ENCODE measurements around the gene PRLHR.
"Not testable (repeated sequence)": the region's sequence is repeated elsewhere in the genome, so short reads cannot be mapped to it uniquely, and the experiment has no call there.

The PRLHR gene

GRCh38 chr10:118595598-118596425 lies at the start of gene PRLHR:
TSS of gene PRLHR (minus strand) at chr10:118595648. CDS start at chr10:118595244, 404 bp downstream.
- DNase-seq = peak in 1 of 2 donors; percentile 18

DNA sequence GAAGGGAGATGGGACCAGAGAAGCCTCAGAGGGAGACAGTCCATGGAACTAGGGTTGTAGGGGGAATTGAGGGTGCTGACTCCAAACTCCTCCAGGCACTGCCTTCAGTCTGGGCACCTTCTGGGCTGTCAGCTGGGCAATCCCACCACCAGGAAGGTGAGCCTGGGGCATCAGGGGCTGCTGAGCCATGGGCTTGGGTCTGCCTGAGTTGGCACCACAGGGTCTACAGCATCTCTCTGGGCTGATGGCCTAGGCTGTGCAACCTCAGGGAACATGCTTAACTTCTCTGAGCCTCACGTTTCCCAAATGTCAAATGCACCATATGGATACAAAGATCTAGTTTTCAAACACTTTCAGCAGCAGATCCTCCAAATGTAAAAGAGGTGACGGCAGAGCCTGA lies 46.8 kb upstream of the PRLHR start:
- no peak for DNase-seq

DNA sequence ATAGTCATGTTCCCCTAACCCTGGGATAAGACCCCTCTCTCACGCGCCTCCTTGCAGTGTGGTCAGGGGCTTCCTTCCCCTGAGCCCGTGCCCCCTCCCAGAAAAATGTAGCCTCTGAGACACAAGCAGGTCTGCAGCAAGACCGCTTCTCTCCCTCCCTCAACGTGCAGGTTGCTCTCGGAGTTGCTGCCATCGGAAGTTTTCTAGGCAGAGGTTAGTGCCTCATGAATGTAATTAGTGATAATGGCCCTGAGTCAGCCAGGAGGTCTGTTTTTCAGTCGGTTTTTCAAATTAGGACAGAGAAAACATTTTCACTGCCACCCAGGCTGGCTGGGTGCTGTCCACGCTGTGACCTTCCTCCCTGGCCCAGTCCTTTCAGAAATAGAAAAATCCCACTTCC lies 43.2 kb upstream of the PRLHR start:
- DNase-seq = no peak

- DNase-seq = no peak
These were observed 40.4 kb upstream of the PRLHR start for GRCh38 chr10:118635674-118636402.

- DNase-seq = no peak
These were observed 38.3 kb upstream of the PRLHR start for GRCh38 chr10:118633786-118634185.

DNA sequence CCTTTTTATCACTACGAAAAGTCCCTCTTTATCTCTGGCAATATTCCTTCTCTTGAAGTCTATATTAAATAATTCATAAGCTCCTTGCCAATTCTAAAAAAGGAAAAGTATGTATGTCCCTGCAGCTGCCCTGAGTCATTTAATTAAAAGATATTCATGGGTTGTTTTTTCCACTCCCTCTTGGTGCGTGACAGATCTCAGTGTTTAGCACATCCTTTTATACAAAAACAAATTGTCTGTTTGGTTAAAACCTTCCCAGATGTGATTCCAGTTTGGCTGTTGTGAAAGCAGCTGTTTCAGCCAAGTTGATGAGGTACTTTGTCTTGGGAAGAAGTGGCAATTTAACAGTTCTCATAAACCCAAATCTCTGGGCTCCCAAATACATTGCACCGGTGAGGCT lies 33.8 kb upstream of the PRLHR start:
- DNase-seq = no peak

- DNase-seq = no peak
These were observed 32.9 kb upstream of the PRLHR start for GRCh38 chr10:118628397-118628796.

GRCh38 chr10:118626953-118627352 lies 31.5 kb upstream of the PRLHR start:
- DNase-seq = no peak

DNA sequence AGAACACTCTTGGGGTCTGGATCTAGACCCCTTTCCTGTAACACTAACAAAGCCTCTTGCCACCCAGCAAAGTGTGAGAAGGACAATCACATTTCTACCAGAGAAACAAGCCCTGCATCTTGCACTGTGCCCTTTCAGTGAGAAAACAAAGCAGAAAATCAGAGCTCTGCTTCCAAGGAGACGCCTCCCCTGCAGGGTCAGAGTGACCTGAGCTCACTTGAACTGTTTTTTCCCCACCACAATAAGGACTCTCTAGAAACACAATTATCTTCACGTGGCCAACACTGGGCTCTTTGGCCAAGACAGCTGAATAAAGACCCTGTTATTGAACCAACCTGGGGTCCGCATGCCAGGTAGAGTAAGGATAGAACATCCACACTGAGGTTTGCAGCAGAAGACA lies 30.1 kb upstream of the PRLHR start:
- DNase-seq = no peak

- no peak for DNase-seq
These were observed 29.3 kb upstream of the PRLHR start for GRCh38 chr10:118624747-118625146.

DNA sequence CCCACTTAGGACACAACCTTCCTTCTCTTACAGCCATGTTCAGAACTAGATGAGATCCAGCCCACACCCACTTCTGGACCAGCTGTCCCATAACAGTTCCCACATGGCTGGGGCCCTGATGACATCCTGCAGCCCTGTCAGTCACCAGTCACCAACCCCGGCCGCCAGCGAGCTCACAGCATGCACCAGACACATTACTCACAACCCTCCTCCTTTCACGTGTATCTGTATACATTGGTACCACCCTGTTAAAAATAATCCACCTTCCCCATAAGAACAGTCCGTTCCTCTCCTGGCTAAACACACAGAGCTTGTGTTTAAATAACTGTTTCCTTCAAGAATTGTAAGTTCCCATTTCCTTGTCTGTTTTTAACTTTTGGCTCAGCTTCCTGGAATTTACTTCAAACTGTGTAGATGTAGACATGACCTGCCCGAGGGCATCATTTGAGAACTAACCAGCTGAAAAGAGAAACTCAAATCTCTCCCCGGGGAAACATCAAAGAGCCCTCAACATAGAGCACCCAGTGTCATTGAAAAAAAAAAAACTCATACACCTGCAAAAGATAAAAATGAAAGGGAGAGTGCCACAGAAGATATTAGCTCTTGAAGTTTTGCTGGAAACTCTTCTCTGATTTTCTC lies 26.0 kb upstream of the PRLHR start:
- peak; percentile 26 to 27 for DNase-seq

DNA sequence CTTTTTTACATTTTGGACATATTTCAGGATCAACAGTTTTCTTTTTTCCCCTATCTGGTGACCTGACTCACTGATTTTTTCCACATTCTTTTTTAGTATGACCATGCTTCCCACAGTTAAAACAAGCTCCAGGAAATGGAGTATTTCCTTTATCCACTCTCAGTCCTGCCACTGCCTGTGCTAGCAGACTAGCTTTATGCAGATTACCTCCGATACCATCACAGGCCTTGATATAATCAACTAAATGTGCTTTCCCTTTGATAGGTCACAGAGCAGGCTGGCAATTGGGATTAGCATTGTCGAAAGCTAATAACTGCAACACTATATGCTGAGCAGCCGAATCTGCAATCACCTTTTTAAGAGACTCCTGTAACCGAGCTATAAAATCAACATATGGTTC lies 18.4 kb upstream of the PRLHR start:
- DNase-seq = not testable (repeated sequence)

GRCh38 chr10:118610577-118610976 lies 15.1 kb upstream of the PRLHR start:
- no peak for DNase-seq

DNA sequence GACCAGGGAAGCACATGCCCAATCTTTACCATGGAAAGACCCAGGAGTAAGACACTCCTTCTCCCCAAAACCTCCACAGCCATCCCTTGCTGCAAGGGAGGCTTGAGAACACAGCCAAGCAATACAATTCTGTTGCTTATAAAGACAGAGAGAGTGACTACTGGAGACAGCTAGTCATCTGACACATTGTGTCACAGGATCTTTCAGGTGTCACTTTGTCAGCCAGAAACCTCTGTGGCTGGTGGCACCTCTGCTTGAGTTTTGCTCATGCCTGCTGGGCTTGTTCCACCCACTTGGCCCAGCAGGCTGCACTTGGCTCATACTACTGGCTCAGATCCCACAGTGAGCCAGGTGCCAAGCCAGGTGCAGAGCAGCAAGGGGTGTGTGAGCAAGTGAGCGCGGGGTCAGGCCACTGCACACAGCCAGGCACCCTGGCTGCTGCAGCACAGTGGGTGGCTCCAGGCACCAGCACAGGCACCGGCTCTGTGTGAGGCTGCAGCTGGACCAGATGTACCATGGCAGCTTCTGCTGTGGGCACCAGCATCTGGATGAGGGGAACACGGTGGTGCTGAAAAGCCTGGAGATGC lies 12.4 kb upstream of the PRLHR start:
- DNase-seq = no peak

GRCh38 chr10:118605694-118606093 lies 10.2 kb upstream of the PRLHR start:
- DNase-seq = no peak

GRCh38 chr10:118596426-118597124 lies 1.1 kb upstream of the PRLHR start:
- DNase-seq = no peak

DNA sequence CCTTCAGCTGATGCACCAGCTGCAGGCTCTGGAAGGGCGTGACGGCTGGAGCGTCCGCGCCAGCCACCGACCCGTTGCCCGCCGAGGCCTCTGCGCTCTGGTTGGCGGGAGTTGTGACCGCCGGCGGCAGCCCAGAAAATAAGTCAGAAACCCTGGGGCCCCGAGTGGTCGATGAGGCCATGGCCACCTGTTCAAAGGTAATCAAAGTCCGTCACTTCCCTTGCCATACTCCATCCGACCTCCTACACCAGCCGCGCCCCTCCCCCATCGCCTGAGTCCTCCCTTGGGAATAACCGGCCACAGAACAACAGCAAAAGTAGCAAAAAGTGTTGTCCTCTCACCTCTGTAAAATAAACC lies 406 bp downstream of the PRLHR start:
- no peak for DNase-seq

GRCh38 chr10:118594392-118595063 lies 920 bp downstream of the PRLHR start:
- DNase-seq = peak; percentile 24 to 42

- DNase-seq = no peak
These were observed 2.6 kb downstream of the PRLHR start for GRCh38 chr10:118592675-118593330.

DNA sequence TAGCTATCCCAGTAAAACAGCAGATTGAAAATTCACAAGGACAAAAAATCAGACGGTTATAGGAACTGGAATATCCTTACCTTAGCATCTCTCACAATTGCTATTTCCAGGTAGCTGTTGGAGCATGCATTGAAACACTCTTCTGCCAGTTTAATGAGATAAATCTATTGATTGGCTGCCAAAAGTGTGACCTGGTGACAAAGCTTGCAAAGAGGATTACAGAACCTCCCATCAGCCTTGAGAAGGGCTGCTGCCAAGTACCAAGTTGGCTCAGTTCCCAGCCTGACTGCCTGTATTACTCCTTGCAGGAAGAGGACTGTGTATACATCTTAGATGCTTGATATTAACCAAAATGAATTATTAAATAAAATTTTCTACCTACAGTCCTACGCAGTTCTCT lies 5.1 kb downstream of the PRLHR start:
- no peak for DNase-seq

GRCh38 chr10:118587881-118588651 lies 7.4 kb downstream of the PRLHR start:
- DNase-seq = no peak

Data from stimulated activated CD4-positive, alpha-beta T cell treated with anti-CD3 and anti-CD28 coated beads, Interleukin-2, amount 100 ng/mL, for 24 hours (primary cell).